ENCODE results near the gene ZNF611. TPM values are rescaled to one million over a fixed set of nuclear protein-coding genes. Genes with fewer than 3 reads are reported as not detected.

ZNF611 gene
- total RNA-seq, 1 donor from 2014 or later: 6.1 TPM

GRCh38 chr19:52662631-52663030, 72.2 kb downstream of the ZNF611 start:
- intact Hi-C loops (cut with DNase I): no loop called here
- H3K9me3 ChIP-seq: no peaks in the 10 kb centered on the region
- no peak for DNase-seq (ENCODE audit: extremely low spot score in 2 of 2)
- peaks cover 0 to 14% of the 10 kb centered on the region in 2 donors for H3K36me3 ChIP-seq
- H3K27ac ChIP-seq: no peak overlapping the region
- no peak for TF ChIP-seq CTCF (IDR thresholded peaks at IDR 0.05)
- TF ChIP-seq POLR2A (IDR thresholded peaks at IDR 0.05): no peak
- no peak for TF ChIP-seq POLR2AphosphoS5 (IDR thresholded peaks at IDR 0.05; ENCODE audit: insufficient read depth in 1 of 2, low read depth in 1 of 2)
- no peaks in the 10 kb centered on the region for H3K4me1 ChIP-seq
- no peaks in the 10 kb centered on the region for H3K27me3 ChIP-seq
- no peak overlapping the region for H3K4me3 ChIP-seq

- intact Hi-C loops (cut with DNase I): no loop called here
- H3K4me1 ChIP-seq: no peaks in the 10 kb centered on the region
- H3K9me3 ChIP-seq: no peaks in the 10 kb centered on the region
- H3K4me3 ChIP-seq: no peak overlapping the region
- no peak overlapping the region for H3K27ac ChIP-seq
- TF ChIP-seq POLR2AphosphoS5 (IDR thresholded peaks at IDR 0.05; ENCODE audit: insufficient read depth in 1 of 2, low read depth in 1 of 2): no peak
- TF ChIP-seq POLR2A (IDR thresholded peaks at IDR 0.05): no peak
- TF ChIP-seq CTCF (IDR thresholded peaks at IDR 0.05): no peak
- DNase-seq (ENCODE audit: extremely low spot score in 2 of 2): no peak
- H3K36me3 ChIP-seq: peaks cover 0 to 23% of the 10 kb centered on the region in 2 donors
- H3K27me3 ChIP-seq: no peaks in the 10 kb centered on the region
These were observed 73.9 kb downstream of the ZNF611 start for GRCh38 chr19:52660981-52661380.

GRCh38 chr19:52659013-52659412, 75.8 kb downstream of the ZNF611 start:
- DNase-seq (ENCODE audit: extremely low spot score in 2 of 2): no peak
- TF ChIP-seq POLR2A (IDR thresholded peaks at IDR 0.05) (no peak), CTCF (IDR thresholded peaks at IDR 0.05) (no peak), POLR2AphosphoS5 (IDR thresholded peaks at IDR 0.05; ENCODE audit: insufficient read depth in 1 of 2, low read depth in 1 of 2) (no peak)
- Histone ChIP-seq H3K4me1 (no peaks in the 10 kb centered on the region), H3K27ac (no peak overlapping the region), H3K9me3 (no peaks in the 10 kb centered on the region), H3K27me3 (no peaks in the 10 kb centered on the region), H3K36me3 (peaks cover 0 to 38% of the 10 kb centered on the region in 2 donors), H3K4me3 (no peak overlapping the region)
- intact Hi-C loops (cut with DNase I): no loop called here

GRCh38 chr19:52658595-52658994, 76.2 kb downstream of the ZNF611 start:
- no peak overlapping the region for H3K27ac ChIP-seq
- no peaks in the 10 kb centered on the region for H3K4me1 ChIP-seq
- intact Hi-C loops (cut with DNase I): no loop called here
- DNase-seq (ENCODE audit: extremely low spot score in 2 of 2): no peak
- no peaks in the 10 kb centered on the region for H3K27me3 ChIP-seq
- TF ChIP-seq CTCF (IDR thresholded peaks at IDR 0.05): no peak
- TF ChIP-seq POLR2AphosphoS5 (IDR thresholded peaks at IDR 0.05; ENCODE audit: insufficient read depth in 1 of 2, low read depth in 1 of 2): no peak
- no peak for TF ChIP-seq POLR2A (IDR thresholded peaks at IDR 0.05)
- no peak overlapping the region for H3K4me3 ChIP-seq
- H3K9me3 ChIP-seq: no peaks in the 10 kb centered on the region
- peaks cover 0 to 42% of the 10 kb centered on the region in 2 donors for H3K36me3 ChIP-seq

- H3K4me1 ChIP-seq: no peaks in the 10 kb centered on the region
- intact Hi-C loops (cut with DNase I): no loop called here
- no peaks in the 10 kb centered on the region for H3K9me3 ChIP-seq
- no peak overlapping the region for H3K4me3 ChIP-seq
- peaks cover 0 to 47% of the 10 kb centered on the region in 2 donors for H3K36me3 ChIP-seq
- no peak for DNase-seq (ENCODE audit: extremely low spot score in 2 of 2)
- no peak overlapping the region for H3K27ac ChIP-seq
- TF ChIP-seq POLR2A (IDR thresholded peaks at IDR 0.05) (no peak), POLR2AphosphoS5 (IDR thresholded peaks at IDR 0.05; ENCODE audit: insufficient read depth in 1 of 2, low read depth in 1 of 2) (no peak), CTCF (IDR thresholded peaks at IDR 0.05) (no peak)
- H3K27me3 ChIP-seq: no peaks in the 10 kb centered on the region
These were observed 81.7 kb downstream of the ZNF611 start for GRCh38 chr19:52653161-52653560.

Other genes starting within 250 kb of the ZNF611 start
- gene ZNF808, start 207.4 kb downstream of the ZNF611 start, total RNA-seq: 14.7 TPM
- gene ZNF701, start 164.8 kb downstream of the ZNF611 start, total RNA-seq: 15.7 TPM
- gene ZNF83, start 96.7 kb downstream of the ZNF611 start, total RNA-seq: 78.6 TPM
- gene ZNF600, start 51.7 kb upstream of the ZNF611 start, total RNA-seq: 13.0 TPM
- gene ZNF28, start 86.6 kb upstream of the ZNF611 start, total RNA-seq: 10.3 TPM
- 21.6 TPM for gene ZNF468, start 122.6 kb upstream of the ZNF611 start, total RNA-seq
- 6.4 TPM for gene ZNF320, start 162.6 kb upstream of the ZNF611 start, total RNA-seq
- 3.7 TPM for gene ZNF888, start 188.4 kb upstream of the ZNF611 start, total RNA-seq
- 9.6 TPM for gene ZNF816, start 227.8 kb upstream of the ZNF611 start, total RNA-seq